NCI-H2171 (cell line): Measurements from ENCODE around the gene KANK2.
A peak's percentile ranks its signal among the peaks of the same experiment; 100 is the strongest.

Source experiments
- DNase-seq: peaks from one replicate; lab custom pipeline; 2025; lab: John Stamatoyannopoulos, UW

KANK2 gene

GRCh38 chr19:11225815-11226214, 28.5 kb upstream of the KANK2 start:
- DNase-seq, result no peak

GRCh38 chr19:11225172-11225571, 27.8 kb upstream of the KANK2 start:
- DNase-seq, result no peak

GRCh38 chr19:11224429-11224828, 27.1 kb upstream of the KANK2 start:
- no peak for DNase-seq

GRCh38 chr19:11223200-11223599, 25.9 kb upstream of the KANK2 start:
- DNase-seq, result no peak

GRCh38 chr19:11221082-11221598, 23.8 kb upstream of the KANK2 start:
- DNase-seq, result no peak

GRCh38 chr19:11214387-11214786, 17.0 kb upstream of the KANK2 start:
- DNase-seq, result no peak

GRCh38 chr19:11210656-11210928, 13.2 kb upstream of the KANK2 start:
- no peak for DNase-seq

GRCh38 chr19:11209839-11210655, 12.7 kb upstream of the KANK2 start:
- no peak for DNase-seq

GRCh38 chr19:11208561-11209471, 11.5 kb upstream of the KANK2 start:
- no peak for DNase-seq

- no peak for DNase-seq
Observed at GRCh38 chr19:11205939-11206570, 8.7 kb upstream of the KANK2 start.

GRCh38 chr19:11204943-11205349, 7.6 kb upstream of the KANK2 start:
- peak; percentile 78 for DNase-seq

GRCh38 chr19:11204076-11204602, 6.8 kb upstream of the KANK2 start:
- no peak for DNase-seq

- DNase-seq, result no peak
Observed at GRCh38 chr19:11203194-11204075, 6.1 kb upstream of the KANK2 start.

- DNase-seq, result no peak
Observed at GRCh38 chr19:11202488-11203193, 5.3 kb upstream of the KANK2 start.

GRCh38 chr19:11201791-11202190, 4.4 kb upstream of the KANK2 start:
- DNase-seq, result no peak

- no peak for DNase-seq
Observed at GRCh38 chr19:11200931-11201330, 3.6 kb upstream of the KANK2 start.

GRCh38 chr19:11200015-11200574, 2.8 kb upstream of the KANK2 start:
- no peak for DNase-seq

GRCh38 chr19:11199517-11199916, 2.2 kb upstream of the KANK2 start:
- DNase-seq, result no peak

GRCh38 chr19:11198769-11199424, 1.6 kb upstream of the KANK2 start:
- DNase-seq, result no peak

- DNase-seq, result no peak
Observed at GRCh38 chr19:11198175-11198534, 810 bp upstream of the KANK2 start.
